ENCODE results near the gene TNPO3.
A peak's percentile ranks its signal among the peaks of the same experiment; 100 is the strongest.

TNPO3 gene

DNA sequence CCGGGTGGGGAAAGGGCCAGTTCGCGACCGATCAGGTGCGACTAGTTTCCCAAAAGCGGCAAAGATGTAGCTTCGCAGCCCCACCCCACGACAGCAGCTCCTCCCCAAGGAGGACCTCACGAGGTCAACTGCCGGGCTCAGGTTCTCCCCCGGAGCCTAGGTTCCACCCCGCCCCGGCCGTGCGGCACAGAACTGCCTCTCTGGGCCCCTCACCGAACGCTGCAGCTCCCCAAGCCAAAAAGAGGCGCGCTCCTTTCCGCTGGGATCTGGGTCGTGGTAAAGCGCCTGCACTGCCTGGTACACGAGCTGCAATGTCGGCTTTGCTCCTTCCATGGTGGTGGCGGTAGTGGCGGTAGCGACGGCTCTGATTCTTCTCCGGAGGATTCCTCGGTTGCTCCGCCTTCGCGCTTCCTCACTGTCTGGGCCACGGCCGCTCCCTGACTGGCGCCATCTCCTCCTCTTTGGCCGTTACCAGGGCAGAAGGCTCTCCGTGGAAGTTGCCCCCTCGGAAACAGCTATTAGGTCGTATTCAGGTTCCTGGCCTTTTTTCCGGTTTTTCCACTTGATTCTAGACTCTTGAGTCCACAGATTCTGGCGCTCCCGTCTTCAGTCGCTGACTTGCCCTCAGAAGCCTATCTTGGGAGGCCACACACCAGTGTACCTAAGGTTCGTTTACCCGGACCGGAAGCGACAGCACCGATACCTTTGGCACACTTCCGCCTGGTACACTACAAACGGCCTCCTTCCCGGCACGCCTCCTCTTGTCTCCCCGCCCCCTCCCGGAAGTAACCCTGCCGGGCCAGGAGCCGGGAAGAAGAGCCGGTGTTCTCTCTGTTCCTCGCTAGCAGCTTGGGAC, at the start of gene TNPO3:
Gene TNPO3 (minus strand): TSS at position 674 of the 856 bp plus-strand sequence. CDS start 341 bp downstream, at position 333.
- peak; percentile 53 to 95 (median 88) for DNase-seq

DNA sequence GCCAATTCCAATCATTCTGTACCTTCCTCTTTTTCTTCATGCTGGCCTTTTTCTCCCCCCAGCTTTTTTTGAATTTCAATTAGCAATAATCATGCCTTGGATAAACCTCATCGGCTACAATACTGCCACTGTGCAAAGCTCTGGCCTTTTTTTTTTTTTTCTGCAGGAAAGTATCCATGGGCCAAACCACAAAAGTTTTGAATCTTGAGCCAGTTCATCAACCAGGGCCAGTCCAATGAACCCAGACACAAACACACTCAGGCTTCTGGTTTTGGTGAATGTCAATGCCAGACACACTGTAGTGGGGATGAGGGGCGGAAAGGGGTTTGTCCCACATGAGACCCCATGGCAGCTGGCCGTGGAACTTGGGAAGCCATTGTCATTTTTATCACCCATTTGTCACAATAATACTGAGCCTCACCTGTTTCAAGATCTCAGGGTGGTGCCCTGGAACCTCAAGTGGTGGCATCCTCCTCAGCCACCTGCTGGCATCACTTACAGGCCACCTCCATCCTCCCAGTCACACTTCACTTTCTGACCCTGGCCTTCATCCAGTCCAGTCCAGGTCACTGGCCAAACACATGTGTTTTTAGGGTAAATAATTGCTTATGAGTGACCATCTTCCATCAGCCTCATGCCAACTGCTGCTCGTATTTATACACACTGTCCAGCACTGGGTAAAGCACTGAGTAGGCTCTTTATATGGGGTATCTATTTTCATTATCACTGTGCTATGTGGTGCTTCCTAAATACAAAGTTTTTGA, 48.8 kb upstream of the TNPO3 start:
- DNase-seq, result no peak

DNA sequence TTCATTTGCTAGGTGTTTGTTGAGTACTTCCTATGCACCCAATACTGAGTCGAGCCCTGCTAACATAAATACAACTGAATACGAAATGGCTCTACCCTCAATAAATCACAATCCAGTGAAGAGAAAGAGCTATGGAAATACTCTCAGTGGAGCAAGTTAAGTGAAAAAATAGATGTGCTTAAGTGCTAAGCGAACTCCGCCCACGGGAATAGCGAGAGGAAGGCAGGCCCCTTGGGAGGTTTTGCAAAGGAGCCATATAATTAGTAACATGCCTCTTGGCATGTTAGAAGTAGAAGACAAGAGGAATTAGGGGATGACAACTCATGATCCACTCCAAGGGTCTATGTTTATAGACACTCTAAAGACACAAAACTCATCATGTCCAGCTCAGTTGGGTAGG, 46.8 kb upstream of the TNPO3 start:
- DNase-seq, result no peak

- DNase-seq, result no peak
These were observed 45.9 kb upstream of the TNPO3 start for GRCh38 chr7:129100827-129101166.

DNA sequence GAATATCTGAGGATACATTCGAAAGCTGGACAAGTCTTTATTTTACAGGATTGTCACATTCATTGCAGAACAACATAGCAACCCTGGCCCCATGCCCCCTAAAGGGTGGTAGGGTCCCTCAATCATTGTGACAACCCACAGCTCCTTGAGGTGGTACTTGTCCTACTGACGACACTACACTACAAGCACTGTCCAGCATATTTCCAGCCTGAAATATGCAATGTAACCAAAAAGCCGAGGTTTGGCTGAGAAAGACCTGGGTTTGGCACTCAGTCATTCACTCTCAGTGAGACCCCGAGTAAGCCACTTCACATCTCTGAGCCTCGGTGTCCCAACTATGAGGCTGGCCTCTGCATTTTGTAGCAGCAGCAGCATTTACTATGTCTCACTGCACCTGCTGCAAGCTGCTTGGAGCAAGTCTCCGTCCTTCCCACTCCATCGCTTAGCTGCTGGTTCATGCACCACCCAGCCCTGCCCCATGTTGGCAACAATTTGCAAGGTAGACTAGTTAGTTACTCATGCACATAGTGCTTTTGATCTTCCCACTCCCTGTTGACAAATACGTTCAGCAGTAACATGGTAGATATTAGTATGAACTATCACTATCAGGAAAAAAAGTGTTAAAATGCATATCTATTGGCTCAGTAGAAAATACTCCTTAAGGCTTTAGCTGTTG, 43.6 kb upstream of the TNPO3 start:
- no peak for DNase-seq

DNA sequence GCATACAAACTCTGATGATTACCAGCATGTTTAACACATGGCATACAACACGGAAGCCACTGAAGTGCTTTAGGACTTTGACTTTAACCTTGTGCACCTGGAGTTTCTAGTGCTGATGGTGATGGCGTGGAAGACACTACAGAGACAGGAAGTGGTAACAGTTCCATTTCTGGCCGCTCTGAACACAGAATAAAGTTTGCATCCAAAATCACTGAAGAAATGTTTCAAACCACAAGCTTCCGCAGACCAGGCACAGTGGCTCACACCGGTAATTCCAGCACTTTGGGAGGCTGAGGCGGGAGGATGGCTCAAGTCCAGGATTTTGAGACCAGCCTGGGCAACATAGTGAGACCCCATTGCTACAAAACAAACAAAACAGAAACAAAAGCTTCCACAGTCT, 40.3 kb upstream of the TNPO3 start:
- DNase-seq, result no peak

DNA sequence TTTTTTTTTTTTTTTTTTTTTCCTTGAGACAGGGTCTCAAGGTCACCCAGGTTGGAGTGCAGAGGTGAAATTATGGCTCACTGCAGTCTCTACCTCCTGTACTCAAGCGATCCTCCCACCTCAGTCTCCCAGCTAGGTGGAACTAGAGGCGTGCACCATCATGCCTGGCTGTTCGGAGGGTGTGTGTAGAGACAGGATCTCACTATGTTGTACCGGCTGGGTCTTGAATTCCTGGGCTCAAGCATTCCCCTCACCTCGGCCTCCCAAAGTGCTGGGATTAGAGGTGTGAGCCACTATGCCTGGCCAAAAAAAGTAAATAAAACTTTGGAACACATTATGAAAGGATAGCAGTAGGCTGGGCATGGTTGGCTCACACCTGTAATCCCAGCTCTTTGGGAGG, 39.6 kb upstream of the TNPO3 start:
- no peak for DNase-seq

DNA sequence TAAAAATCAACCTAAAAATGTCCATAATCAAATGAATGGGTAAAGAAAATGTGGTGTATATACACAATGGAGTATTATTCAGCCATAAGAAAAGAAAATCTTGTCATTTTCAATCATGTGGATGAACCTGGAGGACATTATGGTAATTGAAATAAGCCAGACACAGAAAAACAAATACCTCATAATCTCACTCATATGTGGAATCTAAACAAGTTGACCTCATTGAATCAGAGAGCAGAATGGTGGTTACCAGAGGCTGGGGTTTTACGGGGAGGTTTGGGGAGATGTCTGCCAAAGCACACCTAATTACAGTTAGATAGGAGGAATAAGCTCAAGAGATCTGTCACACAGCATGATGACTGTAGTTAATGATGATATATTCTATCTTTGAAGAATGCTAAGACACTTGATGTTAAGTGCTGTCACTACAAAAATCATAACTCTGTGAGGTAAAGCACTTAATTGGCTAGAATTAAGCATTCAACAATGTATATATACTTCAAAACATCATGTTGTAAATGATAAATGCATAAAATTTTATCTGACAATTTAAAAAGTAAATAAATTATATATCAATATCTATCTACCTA, 39.1 kb upstream of the TNPO3 start:
- DNase-seq, result no peak

DNA sequence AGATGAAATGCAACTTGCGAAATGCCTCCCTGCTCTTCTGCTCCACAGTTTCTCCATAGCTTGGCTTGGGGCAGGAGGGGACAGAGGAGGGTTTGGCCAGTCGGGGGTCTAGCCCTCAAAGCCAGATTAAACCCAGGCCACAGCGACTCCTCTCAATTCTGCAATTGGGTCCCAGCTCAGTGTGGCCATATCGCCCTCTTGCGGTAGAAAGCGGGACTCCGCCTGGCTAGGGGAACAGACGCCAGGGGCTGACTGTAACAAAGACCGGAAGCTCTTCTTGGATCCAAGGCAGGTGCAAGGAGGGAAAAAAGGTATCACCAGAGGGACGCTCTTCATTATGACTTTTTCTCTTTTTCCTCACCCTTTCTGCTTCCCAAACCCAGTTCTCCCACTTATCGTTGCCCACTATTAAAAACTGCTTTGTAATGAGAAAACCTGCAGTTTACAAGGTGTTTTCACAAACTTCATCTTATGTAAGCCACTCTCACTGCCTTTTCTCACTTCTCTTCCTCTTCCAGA, 36.6 kb upstream of the TNPO3 start:
- DNase-seq, result peak in 53 of 56 donors; percentile 3 to 89 (median 44)

DNA sequence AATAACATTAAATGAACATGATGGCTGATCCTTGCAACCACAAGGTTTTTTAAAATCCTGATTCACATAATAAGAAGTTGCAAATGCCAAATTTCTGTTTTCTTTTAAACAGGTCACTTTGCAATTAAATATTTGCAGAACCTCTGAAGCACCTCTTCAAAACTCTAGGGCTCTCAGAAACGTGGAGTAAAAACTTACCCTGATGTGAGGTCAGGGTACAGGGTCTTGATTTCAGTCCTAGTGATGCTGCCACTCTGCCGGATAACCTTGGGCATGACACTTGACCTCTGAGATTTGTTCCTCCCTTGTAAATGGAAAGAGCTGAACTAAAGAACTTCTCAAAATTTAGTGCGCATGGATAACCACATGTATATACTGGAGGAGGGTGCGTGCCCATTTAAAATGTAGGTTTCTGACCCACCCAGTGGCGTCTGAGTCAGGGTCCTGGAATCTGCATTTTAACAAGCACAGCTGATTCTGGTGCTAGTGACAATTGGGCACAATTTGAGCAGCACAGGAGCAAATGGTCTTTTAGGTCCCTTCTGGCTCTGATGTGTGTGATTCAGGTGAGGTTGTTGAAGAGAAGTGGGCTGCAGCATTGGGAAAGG, 35.5 kb upstream of the TNPO3 start:
- DNase-seq, result no peak

GRCh38 chr7:129089521-129090212, 34.8 kb upstream of the TNPO3 start:
- DNase-seq, result no peak

- DNase-seq, result no peak
These were observed 30.1 kb upstream of the TNPO3 start for GRCh38 chr7:129084801-129085551.

- no peak for DNase-seq
These were observed 28.6 kb upstream of the TNPO3 start for GRCh38 chr7:129083525-129083924.

DNA sequence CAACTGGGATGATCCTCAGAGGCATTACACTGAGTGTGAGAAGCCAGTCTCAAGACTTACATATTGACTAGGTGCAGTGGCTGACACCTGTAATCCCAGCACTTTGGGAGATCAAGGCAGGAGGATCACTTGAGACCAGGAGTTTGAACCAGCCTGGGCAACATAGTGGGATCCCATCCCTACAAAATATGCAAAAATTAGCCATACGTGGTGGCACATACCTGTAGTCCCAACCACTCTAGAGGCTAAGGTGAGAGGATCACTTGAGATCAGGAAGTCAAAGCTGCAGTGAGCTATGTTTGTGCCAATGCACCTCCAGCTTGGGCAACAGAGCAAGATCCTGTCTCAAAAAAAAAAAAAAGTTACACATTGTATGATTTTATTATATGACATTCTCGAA, 23.5 kb upstream of the TNPO3 start:
- no peak for DNase-seq

- DNase-seq, result no peak
These were observed 22.0 kb upstream of the TNPO3 start for GRCh38 chr7:129076886-129077285.

GRCh38 chr7:129074994-129075393, 20.1 kb upstream of the TNPO3 start:
- no peak for DNase-seq

GRCh38 chr7:129074361-129074871, 19.5 kb upstream of the TNPO3 start:
- DNase-seq, result no peak

DNA sequence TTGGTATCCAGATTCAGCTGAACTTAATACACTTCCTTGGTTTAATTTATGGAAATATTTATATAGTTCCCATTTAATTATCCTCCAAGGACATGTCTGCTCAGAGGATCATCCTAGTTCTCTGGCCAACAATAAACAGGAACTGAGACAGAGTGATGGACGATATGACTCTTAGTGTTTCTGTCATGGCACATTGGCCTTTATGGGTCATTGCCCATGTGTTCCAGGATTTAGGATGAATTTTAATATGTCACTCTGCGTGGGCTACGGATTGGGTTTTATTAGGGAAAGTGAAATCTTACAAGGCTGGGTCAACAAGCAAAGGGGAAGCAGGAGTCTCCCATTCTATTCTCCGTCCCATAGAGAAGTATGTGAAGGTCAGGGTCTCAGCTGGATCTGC, 18.8 kb upstream of the TNPO3 start:
- DNase-seq, result no peak

GRCh38 chr7:129073204-129073603, 18.3 kb upstream of the TNPO3 start:
- DNase-seq, result no peak

Measured in amygdala (tissue), 56 donors.